Activated naive CD4-positive, alpha-beta T cell treated with anti-CD3 and anti-CD28 coated beads, Interleukin-2, amount 50 U/mL, for 16 hours (primary cell): Measurements from ENCODE around the gene PSME4.
"Not testable (repeated sequence)": the region's sequence is repeated elsewhere in the genome, so short reads cannot be mapped to it uniquely, and the experiment has no call there.

Source experiments
- DNase-seq: peaks from one replicate; pipeline ENCODE4 v3.0.0-alpha.2; 2020

The PSME4 gene

GRCh38 chr2:53964987-53965687 lies 5.7 kb downstream of the PSME4 start:
- DNase-seq, result no peak

- no peak for DNase-seq
Measured at GRCh38 chr2:53964257-53964952, 6.4 kb downstream of the PSME4 start.

- DNase-seq, result not testable (repeated sequence)
Measured at GRCh38 chr2:53961478-53962216, 9.1 kb downstream of the PSME4 start.

GRCh38 chr2:53960476-53960875 lies 10.3 kb downstream of the PSME4 start:
- DNase-seq, result no peak

- no peak for DNase-seq
Measured at GRCh38 chr2:53958443-53958842, 12.3 kb downstream of the PSME4 start.

- DNase-seq, result no peak
Measured at GRCh38 chr2:53952519-53952918, 18.3 kb downstream of the PSME4 start.

GRCh38 chr2:53949457-53949856 lies 21.3 kb downstream of the PSME4 start:
- no peak for DNase-seq

GRCh38 chr2:53945538-53945937 lies 25.3 kb downstream of the PSME4 start:
- DNase-seq, result no peak

GRCh38 chr2:53944542-53944941 lies 26.3 kb downstream of the PSME4 start:
- DNase-seq, result no peak

GRCh38 chr2:53942280-53942679 lies 28.5 kb downstream of the PSME4 start:
- DNase-seq, result no peak

GRCh38 chr2:53941749-53942148 lies 29.0 kb downstream of the PSME4 start:
- no peak for DNase-seq

- no peak for DNase-seq
Measured at GRCh38 chr2:53939656-53940055, 31.1 kb downstream of the PSME4 start.

GRCh38 chr2:53938904-53939303 lies 31.9 kb downstream of the PSME4 start:
- DNase-seq, result no peak

- no peak for DNase-seq
Measured at GRCh38 chr2:53933329-53933728, 37.5 kb downstream of the PSME4 start.

- not testable (repeated sequence) for DNase-seq
Measured at GRCh38 chr2:53926321-53926720, 44.5 kb downstream of the PSME4 start.

- DNase-seq, result peak; percentile 17
Measured at GRCh38 chr2:53913721-53914120, 57.1 kb downstream of the PSME4 start.

GRCh38 chr2:53911434-53912189 lies 59.2 kb downstream of the PSME4 start:
- DNase-seq, result no peak

- no peak for DNase-seq
Measured at GRCh38 chr2:53907582-53907981, 63.2 kb downstream of the PSME4 start.

- DNase-seq, result no peak
Measured at GRCh38 chr2:53905396-53905795, 65.4 kb downstream of the PSME4 start.

- DNase-seq, result no peak
Measured at GRCh38 chr2:53903011-53903410, 67.8 kb downstream of the PSME4 start.

- DNase-seq, result no peak
Measured at GRCh38 chr2:53901192-53901591, 69.6 kb downstream of the PSME4 start.

GRCh38 chr2:53896864-53897263 lies 73.9 kb downstream of the PSME4 start:
- no peak for DNase-seq
